GM18861 (cell line): ENCODE results near the gene EPHB1.

Experiments used
- ATAC-seq: cut with Tn5 transposase; IDR thresholded peaks from one replicate; pipeline ENCODE4 v1.9.1; 2021; ENCODE audit not compliant: unreplicated experiment

Gene EPHB1

GRCh38 chr3:135147657-135148056 is 352.6 kb downstream of the EPHB1 start:
- ATAC-seq: no peak

DNA sequence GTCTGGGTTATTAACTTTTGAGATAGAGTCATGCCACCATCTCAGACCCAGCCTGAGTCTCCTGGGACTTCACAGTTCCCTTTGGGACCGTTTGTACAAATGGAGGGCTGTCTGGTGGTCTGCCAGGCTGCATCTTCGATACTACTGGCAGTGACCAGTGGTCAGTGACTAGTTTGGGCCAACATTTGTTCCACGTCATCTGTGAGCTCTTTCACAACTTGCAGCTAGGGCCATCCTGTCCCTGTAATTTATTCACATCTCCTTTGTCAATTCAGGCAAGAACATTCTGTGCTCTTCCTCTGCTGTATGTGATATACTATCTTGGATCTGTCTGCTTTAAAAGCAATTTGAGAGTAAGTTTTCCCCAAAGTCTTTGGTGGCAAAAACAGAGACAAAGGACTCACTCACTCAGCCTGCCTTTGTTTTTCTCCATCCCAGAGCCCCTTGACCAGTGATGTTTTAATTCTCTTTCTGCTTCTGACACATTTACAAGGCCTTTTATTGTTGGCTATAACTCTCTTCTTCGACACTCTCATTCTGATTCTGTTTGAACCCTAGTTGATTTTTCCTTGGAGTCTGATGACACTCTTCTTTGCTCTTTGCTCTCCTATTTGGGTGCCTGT is 353.4 kb downstream of the EPHB1 start:
- no peak for ATAC-seq

- no peak for ATAC-seq
These were observed 354.9 kb downstream of the EPHB1 start for GRCh38 chr3:135149707-135150681.

GRCh38 chr3:135154186-135154585 is 359.1 kb downstream of the EPHB1 start:
- no peak for ATAC-seq

DNA sequence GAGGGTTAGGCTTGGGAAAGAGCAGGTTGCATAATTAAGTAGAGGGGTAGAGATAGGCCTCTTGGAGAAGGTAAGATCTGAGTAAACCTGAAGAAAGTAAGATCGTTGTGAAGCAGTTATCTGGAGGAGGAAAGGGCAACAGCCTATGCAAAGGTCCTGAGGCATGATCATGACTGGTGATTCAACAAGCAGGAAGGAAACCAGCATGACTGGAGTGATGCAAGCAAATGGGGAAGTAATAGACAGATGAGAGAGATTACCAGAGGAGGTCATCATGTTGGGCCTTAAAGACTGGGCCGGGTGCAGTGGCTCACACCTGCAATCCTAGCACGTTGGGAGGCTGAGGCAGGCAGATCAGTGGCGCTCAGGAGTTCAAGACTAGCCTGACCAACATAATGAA is 360.2 kb downstream of the EPHB1 start:
- no peak for ATAC-seq

DNA sequence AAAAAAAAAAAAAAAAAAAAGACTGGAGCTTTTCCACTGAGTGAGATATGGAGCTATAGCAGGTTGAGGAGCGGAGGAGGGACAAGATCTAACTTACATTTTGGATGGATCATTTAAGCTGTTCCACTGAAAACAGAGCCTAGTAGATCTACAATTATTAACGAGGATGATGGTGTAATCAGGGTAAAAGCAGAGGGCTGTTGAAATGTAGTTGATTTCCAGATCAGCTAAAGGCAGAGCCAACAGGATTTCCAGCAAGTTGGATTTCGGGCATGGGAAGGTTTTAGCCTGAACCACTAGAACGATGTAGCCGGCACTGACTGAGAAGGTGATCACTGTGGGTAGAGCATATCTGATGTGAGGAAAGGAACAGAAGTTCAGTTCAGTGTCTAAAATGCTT is 360.7 kb downstream of the EPHB1 start:
- no peak for ATAC-seq

GRCh38 chr3:135157045-135157740 is 362.1 kb downstream of the EPHB1 start:
- ATAC-seq: no peak

GRCh38 chr3:135158520-135158919 is 363.5 kb downstream of the EPHB1 start:
- no peak for ATAC-seq

DNA sequence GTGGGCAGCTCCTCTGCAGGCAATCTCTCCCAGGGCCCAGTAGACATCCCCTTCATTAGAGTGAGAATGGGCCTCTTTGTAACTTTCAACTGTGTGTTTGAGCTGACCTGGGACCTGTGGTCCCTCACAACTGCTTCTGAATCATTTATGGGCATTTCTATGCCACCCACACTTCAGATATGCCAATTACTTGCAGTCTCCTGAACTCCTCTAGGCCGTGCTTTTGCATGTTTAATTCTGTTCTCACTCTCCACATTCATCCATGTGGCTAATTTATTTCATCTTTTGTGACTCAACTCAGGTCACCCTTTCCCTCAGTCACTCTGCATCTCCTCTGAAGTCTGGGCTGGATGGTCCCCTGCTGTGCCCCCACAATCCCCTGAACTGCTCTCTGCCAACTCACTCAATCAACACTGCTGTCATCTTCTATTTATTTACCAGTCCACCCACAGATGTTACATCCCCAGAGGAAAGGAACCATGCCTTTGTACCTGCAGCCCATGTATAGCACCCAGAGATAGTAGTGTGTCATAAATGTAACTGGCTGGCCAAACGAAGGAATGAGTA is 364.7 kb downstream of the EPHB1 start:
- ATAC-seq: no peak

- no peak for ATAC-seq
These were observed 366.4 kb downstream of the EPHB1 start for GRCh38 chr3:135161425-135161824.

- ATAC-seq: no peak
These were observed 368.6 kb downstream of the EPHB1 start for GRCh38 chr3:135163701-135164100.

DNA sequence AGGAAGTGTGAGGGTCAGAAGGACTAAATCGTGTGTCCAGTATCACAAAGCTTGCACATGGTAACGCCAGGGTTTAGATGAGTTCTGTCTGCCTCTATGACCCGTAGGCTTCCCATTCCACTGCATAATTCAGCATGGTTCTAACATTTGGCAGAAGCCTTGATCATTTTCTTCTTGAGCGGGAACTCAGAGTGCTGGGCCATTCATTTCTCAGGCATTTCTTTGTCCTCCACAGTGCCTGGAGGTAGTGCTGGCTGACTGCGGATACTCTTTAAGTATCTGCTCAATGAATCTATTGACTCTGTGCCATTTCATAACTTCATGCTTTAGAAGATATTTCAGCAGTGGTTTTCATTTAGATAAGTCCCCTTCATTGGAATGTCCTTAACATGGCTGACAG is 370.2 kb downstream of the EPHB1 start:
- ATAC-seq: no peak

DNA sequence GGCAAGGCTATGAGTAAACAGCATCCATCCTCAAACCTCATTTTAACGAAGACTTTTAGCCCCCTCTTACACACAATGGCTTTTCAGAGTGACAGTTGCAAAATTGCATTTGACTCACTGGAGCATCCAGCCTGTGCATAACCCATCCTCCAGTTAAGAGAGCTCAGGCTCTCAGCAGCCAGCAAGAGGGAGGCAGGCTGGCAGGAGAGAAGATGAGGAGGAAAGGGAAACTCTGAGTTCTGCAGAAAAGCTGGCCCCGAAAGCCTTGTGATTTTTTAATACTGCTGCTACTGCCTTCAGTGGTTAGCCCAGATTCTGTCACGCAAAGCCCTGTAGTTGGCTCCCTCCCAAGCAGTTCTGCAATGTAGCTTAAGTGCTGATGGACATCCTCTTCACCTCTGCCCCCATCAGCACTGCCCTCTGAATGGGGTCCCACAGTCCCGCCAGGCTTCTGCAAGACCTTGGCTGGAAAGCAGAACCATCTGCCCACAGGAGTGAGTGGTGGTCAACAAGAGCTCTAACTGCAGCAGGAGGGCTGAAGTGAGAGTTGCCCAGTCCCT is 371.3 kb downstream of the EPHB1 start:
- ATAC-seq: no peak

DNA sequence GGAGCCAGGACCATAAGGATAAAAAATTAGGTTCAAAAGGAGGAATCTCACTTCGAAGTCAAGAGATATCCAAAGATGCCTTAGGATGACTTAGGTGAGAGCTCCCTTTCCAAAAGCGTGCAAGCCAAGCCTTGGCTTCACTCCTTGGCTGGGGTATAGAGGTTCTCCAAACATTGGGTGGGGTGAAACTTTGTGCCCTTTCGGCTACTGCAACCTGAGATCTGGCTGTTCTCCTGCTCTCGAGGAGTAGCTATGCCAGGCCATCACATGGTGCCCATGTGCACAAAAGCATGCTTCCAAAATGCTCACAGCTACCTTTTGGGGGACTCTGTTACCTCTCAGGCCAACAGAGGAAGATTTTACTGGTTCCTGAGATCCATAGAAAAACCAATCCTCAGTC is 373.8 kb downstream of the EPHB1 start:
- ATAC-seq: no peak

- no peak for ATAC-seq
These were observed 374.6 kb downstream of the EPHB1 start for GRCh38 chr3:135169651-135170050.

DNA sequence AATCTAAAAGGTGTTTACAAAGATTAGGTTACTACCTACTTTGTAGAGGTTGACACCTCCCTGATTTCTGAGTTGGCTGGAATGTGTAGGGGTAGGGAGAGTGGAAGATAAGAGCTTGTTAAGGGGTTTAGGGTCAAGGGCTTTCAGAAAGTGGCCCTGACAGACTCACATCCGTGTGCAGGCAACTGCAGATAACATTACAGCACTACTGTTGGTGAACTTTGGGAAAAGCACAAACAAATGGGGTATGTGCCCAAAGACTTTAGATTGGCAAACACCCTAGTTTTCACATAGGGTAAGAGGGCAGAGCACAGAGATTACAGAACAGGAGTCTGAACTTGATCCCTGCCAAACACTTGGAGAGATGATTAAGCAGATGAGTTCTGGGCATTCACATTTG is 375.7 kb downstream of the EPHB1 start:
- ATAC-seq: no peak

DNA sequence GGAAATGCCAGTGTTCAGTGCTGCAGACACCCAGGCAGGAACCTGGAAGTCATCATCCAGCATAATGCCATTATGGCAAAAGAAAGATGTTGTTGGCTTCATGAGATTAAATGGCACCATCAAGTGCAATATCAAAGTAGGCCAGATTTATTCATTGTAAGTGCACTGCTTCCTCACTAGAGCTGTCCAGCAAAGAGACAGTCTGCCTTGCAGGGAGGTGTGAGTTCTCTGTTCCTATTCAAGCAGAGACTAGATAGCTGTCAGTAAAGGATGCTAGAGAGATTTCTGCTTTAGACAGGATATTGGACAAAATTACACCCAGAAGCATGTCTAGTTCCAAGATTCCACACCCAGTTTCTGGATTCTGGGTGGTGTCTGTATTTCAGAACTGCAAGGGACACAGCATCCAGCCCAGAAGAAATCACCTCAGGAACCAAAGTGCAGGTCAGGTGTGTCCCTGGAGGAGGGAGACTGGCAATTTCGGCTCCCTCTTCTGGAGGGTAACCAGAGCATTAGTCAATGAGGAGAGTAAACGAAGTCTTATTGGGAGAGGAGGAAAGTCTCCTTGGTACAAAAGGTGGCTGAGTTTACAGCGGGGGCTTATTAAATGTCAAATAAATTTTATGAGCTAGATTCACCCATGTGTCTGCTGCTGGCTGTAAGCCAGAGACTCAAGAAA is 377.3 kb downstream of the EPHB1 start:
- no peak for ATAC-seq

DNA sequence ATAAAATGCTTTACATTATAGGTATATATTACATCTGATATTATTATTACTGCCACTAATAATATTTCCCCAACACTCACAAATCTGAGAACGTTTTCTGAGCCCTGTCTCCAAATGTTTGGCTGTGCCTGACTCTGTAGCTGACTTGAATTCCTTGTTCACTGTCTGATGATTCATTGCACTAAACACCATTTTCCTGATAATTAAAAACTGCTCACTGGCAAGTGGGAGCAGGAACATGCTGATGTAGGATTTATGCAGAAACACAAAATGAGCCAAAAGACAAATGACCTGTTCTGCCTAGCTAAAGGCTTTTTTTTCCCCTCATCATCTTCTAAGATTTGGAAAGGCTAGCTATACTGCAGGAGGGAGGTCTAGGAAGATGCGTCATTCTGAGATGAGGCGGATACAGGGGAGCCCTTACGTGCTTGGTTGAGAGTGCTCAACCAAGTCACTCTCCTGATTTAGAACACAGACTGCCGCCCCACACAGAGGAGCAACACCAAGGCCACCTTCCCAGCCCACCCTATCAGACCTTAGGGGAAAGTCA is 380.7 kb downstream of the EPHB1 start:
- no peak for ATAC-seq

GRCh38 chr3:135176881-135177280 is 381.8 kb downstream of the EPHB1 start:
- no peak for ATAC-seq

DNA sequence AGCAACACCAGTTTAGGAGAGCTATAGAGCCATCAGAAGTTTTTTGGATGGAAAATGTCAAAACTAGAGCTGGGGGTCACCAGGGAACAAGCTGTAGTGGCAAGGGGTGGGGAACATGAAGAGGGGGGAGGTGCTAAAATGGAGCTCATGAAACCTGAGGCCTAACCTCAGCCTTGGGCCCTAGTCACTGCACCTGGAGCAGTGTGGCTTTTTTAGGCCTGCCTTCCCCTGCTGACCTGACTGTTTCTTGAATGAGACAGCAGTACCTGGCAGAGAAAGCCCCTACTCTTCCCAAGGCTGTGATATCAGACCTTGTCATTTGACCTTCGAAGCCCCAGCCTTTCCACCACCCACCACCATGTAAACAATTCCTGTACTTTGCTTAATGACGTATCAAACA is 383.5 kb downstream of the EPHB1 start:
- no peak for ATAC-seq
